GM23338 (cell line): ENCODE data around the gene GPR108. TPM values are rescaled to one million over a fixed set of nuclear protein-coding genes. Genes with fewer than 3 reads are reported as not detected.

ENCODE experiments used
- POLR2AphosphoS5 ChIP-seq: IDR thresholded peaks from 2 replicates; pipeline ENCODE4 v1.6.1; 2016; ENCODE audit warnings: antibody characterized with exemption, low read depth
- ZNF331 ChIP-seq: fragments of 250-450 bp; sonication (Bioruptor Pico); IDR thresholded peaks from 2 replicates; pipeline ENCODE4 v1.5.0; 2020; ENCODE audit warnings: low read depth, mild to moderate bottlenecking, moderate library complexity
- polyA plus RNA-seq: library from polyadenylated mRNA; unstranded; fragments of >200 nt; fragmentation: Nextera tagmentation; extraction: Ambion mirVana; gene quantifications from 2 replicates; pipeline ENCODE4 v1.2.1, GENCODE V29; 2016
- total RNA-seq: library from RNA; depleted of rRNA; stranded (reverse); fragments of >200 nt; shearing (Covaris generic); gene quantifications from 2 replicates; pipeline ENCODE4 v1.2.3, GENCODE V29; 2014
- TF ChIP-seq, protein P1 (sequence below): fragments of 250-450 bp; sonication (Bioruptor Pico); IDR thresholded peaks from 2 replicates; pipeline ENCODE4 v1.5.0; 2020; ENCODE audit warnings: mild to moderate bottlenecking, moderate library complexity
- TF ChIP-seq, protein P2 (sequence below): IDR thresholded peaks from one replicate; pipeline ENCODE4 v1.6.1; 2018; ENCODE audit warnings: antibody characterized with exemption; ENCODE audit not compliant: unreplicated experiment

The GPR108 gene
- total and polyA plus RNA-seq, 2 experiments from 2014 or later: 44.8 to 57.9 TPM

- TF ChIP-seq, protein P1, sequence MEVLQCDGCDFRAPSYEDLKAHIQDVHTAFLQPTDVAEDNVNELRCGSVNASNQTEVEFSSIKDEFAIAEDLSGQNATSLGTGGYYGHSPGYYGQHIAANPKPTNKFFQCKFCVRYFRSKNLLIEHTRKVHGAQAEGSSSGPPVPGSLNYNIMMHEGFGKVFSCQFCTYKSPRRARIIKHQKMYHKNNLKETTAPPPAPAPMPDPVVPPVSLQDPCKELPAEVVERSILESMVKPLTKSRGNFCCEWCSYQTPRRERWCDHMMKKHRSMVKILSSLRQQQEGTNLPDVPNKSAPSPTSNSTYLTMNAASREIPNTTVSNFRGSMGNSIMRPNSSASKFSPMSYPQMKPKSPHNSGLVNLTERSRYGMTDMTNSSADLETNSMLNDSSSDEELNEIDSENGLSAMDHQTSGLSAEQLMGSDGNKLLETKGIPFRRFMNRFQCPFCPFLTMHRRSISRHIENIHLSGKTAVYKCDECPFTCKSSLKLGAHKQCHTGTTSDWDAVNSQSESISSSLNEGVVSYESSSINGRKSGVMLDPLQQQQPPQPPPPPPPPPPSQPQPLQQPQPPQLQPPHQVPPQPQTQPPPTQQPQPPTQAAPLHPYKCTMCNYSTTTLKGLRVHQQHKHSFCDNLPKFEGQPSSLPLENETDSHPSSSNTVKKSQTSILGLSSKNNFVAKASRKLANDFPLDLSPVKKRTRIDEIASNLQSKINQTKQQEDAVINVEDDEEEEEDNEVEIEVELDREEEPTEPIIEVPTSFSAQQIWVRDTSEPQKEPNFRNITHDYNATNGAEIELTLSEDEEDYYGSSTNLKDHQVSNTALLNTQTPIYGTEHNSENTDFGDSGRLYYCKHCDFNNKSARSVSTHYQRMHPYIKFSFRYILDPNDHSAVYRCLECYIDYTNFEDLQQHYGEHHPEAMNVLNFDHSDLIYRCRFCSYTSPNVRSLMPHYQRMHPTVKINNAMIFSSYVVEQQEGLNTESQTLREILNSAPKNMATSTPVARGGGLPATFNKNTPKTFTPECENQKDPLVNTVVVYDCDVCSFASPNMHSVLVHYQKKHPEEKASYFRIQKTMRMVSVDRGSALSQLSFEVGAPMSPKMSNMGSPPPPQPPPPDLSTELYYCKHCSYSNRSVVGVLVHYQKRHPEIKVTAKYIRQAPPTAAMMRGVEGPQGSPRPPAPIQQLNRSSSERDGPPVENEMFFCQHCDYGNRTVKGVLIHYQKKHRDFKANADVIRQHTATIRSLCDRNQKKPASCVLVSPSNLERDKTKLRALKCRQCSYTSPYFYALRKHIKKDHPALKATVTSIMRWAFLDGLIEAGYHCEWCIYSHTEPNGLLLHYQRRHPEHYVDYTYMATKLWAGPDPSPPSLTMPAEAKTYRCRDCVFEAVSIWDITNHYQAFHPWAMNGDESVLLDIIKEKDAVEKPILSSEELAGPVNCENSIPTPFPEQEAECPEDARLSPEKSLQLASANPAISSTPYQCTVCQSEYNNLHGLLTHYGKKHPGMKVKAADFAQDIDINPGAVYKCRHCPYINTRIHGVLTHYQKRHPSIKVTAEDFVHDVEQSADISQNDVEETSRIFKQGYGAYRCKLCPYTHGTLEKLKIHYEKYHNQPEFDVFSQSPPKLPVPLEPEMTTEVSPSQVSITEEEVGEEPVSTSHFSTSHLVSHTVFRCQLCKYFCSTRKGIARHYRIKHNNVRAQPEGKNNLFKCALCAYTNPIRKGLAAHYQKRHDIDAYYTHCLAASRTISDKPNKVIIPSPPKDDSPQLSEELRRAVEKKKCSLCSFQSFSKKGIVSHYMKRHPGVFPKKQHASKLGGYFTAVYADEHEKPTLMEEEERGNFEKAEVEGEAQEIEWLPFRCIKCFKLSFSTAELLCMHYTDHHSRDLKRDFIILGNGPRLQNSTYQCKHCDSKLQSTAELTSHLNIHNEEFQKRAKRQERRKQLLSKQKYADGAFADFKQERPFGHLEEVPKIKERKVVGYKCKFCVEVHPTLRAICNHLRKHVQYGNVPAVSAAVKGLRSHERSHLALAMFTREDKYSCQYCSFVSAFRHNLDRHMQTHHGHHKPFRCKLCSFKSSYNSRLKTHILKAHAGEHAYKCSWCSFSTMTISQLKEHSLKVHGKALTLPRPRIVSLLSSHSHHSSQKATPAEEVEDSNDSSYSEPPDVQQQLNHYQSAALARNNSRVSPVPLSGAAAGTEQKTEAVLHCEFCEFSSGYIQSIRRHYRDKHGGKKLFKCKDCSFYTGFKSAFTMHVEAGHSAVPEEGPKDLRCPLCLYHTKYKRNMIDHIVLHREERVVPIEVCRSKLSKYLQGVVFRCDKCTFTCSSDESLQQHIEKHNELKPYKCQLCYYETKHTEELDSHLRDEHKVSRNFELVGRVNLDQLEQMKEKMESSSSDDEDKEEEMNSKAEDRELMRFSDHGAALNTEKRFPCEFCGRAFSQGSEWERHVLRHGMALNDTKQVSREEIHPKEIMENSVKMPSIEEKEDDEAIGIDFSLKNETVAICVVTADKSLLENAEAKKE: no peak
- TF ChIP-seq, protein P2, sequence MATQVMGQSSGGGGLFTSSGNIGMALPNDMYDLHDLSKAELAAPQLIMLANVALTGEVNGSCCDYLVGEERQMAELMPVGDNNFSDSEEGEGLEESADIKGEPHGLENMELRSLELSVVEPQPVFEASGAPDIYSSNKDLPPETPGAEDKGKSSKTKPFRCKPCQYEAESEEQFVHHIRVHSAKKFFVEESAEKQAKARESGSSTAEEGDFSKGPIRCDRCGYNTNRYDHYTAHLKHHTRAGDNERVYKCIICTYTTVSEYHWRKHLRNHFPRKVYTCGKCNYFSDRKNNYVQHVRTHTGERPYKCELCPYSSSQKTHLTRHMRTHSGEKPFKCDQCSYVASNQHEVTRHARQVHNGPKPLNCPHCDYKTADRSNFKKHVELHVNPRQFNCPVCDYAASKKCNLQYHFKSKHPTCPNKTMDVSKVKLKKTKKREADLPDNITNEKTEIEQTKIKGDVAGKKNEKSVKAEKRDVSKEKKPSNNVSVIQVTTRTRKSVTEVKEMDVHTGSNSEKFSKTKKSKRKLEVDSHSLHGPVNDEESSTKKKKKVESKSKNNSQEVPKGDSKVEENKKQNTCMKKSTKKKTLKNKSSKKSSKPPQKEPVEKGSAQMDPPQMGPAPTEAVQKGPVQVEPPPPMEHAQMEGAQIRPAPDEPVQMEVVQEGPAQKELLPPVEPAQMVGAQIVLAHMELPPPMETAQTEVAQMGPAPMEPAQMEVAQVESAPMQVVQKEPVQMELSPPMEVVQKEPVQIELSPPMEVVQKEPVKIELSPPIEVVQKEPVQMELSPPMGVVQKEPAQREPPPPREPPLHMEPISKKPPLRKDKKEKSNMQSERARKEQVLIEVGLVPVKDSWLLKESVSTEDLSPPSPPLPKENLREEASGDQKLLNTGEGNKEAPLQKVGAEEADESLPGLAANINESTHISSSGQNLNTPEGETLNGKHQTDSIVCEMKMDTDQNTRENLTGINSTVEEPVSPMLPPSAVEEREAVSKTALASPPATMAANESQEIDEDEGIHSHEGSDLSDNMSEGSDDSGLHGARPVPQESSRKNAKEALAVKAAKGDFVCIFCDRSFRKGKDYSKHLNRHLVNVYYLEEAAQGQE: no peak
- no peak for TF ChIP-seq POLR2AphosphoS5
- no peak for TF ChIP-seq ZNF331
Observed at GRCh38 chr19:6744381-6745301, 7.3 kb upstream of the GPR108 start (continued).
